Lower leg skin (tissue), 3 donors: ENCODE results near the gene TMTC2.

ENCODE experiments used
- POLR2A ChIP-seq, 2 donors: fragments of 450-650 bp; IDR thresholded peaks; one replicate each; pipeline ENCODE4 v1.6.1; 2016 to 2017; ENCODE audit warnings: antibody characterized with exemption in 2 of 2, mild to moderate bottlenecking in 1 of 2, moderate library complexity in 1 of 2
- TF ChIP-seq, protein P1 (sequence below), 3 donors: fragments of 450-650 bp; IDR thresholded peaks; one replicate each; pipeline ENCODE4 v1.5.1; 2016; ENCODE audit warnings: antibody characterized with exemption in 3 of 3, mild to moderate bottlenecking in 3 of 3, moderate library complexity in 2 of 3

- TF ChIP-seq, protein P1, sequence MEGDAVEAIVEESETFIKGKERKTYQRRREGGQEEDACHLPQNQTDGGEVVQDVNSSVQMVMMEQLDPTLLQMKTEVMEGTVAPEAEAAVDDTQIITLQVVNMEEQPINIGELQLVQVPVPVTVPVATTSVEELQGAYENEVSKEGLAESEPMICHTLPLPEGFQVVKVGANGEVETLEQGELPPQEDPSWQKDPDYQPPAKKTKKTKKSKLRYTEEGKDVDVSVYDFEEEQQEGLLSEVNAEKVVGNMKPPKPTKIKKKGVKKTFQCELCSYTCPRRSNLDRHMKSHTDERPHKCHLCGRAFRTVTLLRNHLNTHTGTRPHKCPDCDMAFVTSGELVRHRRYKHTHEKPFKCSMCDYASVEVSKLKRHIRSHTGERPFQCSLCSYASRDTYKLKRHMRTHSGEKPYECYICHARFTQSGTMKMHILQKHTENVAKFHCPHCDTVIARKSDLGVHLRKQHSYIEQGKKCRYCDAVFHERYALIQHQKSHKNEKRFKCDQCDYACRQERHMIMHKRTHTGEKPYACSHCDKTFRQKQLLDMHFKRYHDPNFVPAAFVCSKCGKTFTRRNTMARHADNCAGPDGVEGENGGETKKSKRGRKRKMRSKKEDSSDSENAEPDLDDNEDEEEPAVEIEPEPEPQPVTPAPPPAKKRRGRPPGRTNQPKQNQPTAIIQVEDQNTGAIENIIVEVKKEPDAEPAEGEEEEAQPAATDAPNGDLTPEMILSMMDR (IDR thresholded peaks at IDR 0.05) = no peak
- TF ChIP-seq POLR2A (IDR thresholded peaks at IDR 0.05) = no peak
Observed at GRCh38 chr12:82714427-82714826, 27.7 kb downstream of the TMTC2 start.
